Cardiac muscle cell (in vitro differentiated cells and primary cell): ENCODE measurements around the gene PRRC2B. TPM values are rescaled to one million over a fixed set of nuclear protein-coding genes. Genes with fewer than 3 reads are reported as not detected.
A peak's percentile ranks its signal among the peaks of the same experiment; 100 is the strongest.
"Not testable (repeated sequence)": the region's sequence is repeated elsewhere in the genome, so short reads cannot be mapped to it uniquely, and the experiment has no call there.

Experiments used
- DNase-seq, 2 donors: peaks; one replicate each; pipeline versions ENCODE4 v3.0.0 to v3.0.0-alpha.2; 2010 to 2017; ENCODE audit warnings: low read depth in 1 of 2, low spot score in 1 of 2
- H3K27ac ChIP-seq: fragments of 200-600 bp; sonication (generic); 2 replicates; pipeline ENCODE4 v1.5.1; 2016
- H3K27me3 ChIP-seq: fragments of 200-600 bp; sonication (generic); 2 replicates; pipeline ENCODE4 v1.6.0; 2016; ENCODE audit warnings: control low read depth
- H3K36me3 ChIP-seq: fragments of 200-600 bp; sonication (generic); 2 replicates; pipeline ENCODE4 v1.5.1; 2016; ENCODE audit warnings: control low read depth
- H3K4me1 ChIP-seq: fragments of 200-600 bp; sonication (generic); 2 replicates; pipeline ENCODE4 v1.8.1; 2017; ENCODE audit warnings: low read depth, mild to moderate bottlenecking, mixed run types
- H3K4me3 ChIP-seq: fragments of 200-600 bp; sonication (generic); 2 replicates; pipeline ENCODE4 v1.5.1; 2016; ENCODE audit warnings: mild to moderate bottlenecking
- H3K9me3 ChIP-seq: fragments of 200-600 bp; sonication (generic); 2 replicates; pipeline ENCODE4 v1.5.1; 2017; ENCODE audit warnings: low read depth, mild to moderate bottlenecking, control low read depth
- polyA plus RNA-seq: library from polyadenylated mRNA; unstranded; fragments of >200 nt; fragmentation: Nextera tagmentation; extraction: Ambion mirVana; gene quantifications from 2 replicates; pipeline ENCODE4 v1.2.1, GENCODE V29; 2016
- total RNA-seq: library from RNA; depleted of rRNA; stranded (reverse); fragments of >200 nt; gene quantifications from 2 replicates; pipeline ENCODE4 v1.2.3, GENCODE V29; 2016
- TF ChIP-seq, protein P1 (sequence below): IDR thresholded peaks from 2 replicates; pipeline ENCODE4 v1.5.1; 2012; ENCODE audit warnings: low read depth, mild to moderate bottlenecking, low read length

PRRC2B gene
- total and polyA plus RNA-seq, 2 experiments from 2014 or later, result 71.1 to 259 TPM

DNA sequence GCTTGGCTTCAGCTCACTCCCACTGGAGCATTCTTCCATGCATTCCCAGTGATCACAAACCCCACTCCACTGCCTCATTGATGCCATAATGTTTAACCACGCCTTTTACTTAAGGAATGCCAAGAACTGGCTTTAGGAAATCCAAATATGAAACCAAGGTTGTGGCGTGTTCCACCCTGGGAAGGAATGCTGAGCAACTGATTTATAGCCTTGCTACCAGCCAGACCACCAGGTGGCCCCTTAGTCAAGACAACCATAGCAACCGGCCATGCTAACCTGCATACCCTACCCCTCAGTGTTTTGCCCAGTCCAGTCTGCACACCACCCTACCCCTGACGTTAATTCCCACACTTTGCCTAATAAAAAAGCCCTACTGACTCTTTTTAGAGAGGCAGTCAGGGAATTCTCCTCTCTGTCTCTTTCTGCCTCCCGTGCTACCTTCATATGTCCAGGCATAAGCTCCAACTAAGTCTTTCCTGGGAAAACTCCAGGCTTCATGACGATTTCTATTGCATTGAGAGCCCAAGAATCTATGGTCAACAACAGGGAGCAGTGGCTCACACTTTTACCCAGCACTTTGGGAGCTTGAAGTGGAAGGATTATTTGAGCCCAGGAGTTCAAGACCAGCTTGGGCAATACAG lies 27.0 kb upstream of the PRRC2B start:
- Histone ChIP-seq H3K9me3 (no peaks in the 10 kb centered on the region), H3K4me1 (no peaks in the 10 kb centered on the region), H3K4me3 (no peak overlapping the region), H3K36me3 (no peaks in the 10 kb centered on the region), H3K27ac (peak overlapping the region; percentile 56), H3K27me3 (no peaks in the 10 kb centered on the region)
- peak; percentile 81 for DNase-seq
- TF ChIP-seq, protein P1, sequence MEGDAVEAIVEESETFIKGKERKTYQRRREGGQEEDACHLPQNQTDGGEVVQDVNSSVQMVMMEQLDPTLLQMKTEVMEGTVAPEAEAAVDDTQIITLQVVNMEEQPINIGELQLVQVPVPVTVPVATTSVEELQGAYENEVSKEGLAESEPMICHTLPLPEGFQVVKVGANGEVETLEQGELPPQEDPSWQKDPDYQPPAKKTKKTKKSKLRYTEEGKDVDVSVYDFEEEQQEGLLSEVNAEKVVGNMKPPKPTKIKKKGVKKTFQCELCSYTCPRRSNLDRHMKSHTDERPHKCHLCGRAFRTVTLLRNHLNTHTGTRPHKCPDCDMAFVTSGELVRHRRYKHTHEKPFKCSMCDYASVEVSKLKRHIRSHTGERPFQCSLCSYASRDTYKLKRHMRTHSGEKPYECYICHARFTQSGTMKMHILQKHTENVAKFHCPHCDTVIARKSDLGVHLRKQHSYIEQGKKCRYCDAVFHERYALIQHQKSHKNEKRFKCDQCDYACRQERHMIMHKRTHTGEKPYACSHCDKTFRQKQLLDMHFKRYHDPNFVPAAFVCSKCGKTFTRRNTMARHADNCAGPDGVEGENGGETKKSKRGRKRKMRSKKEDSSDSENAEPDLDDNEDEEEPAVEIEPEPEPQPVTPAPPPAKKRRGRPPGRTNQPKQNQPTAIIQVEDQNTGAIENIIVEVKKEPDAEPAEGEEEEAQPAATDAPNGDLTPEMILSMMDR, result peak; percentile 54

DNA sequence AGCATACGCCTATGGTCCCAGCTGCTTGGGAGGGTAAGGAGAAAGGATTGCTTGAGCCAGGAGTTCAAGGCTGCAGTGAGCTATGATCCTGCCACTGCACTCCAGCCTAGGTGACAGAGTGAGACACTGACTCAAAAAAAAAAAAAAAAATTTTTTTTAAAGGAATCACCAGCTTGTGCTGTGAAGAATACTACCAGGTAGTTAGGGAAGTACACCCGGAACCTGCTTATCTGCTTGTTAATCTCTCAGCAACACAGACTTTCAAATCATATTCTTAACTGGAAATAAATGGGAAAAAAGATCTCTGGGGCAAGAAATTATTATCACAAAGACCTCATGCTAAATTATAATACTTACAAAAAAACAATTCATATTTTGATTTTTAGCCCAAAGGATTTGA lies 26.4 kb upstream of the PRRC2B start:
- Histone ChIP-seq H3K4me3 (no peak overlapping the region), H3K4me1 (no peaks in the 10 kb centered on the region), H3K27me3 (no peaks in the 10 kb centered on the region), H3K36me3 (no peaks in the 10 kb centered on the region), H3K9me3 (no peaks in the 10 kb centered on the region), H3K27ac (no peak overlapping the region)
- TF ChIP-seq, protein P1, result no peak
- no peak for DNase-seq

DNA sequence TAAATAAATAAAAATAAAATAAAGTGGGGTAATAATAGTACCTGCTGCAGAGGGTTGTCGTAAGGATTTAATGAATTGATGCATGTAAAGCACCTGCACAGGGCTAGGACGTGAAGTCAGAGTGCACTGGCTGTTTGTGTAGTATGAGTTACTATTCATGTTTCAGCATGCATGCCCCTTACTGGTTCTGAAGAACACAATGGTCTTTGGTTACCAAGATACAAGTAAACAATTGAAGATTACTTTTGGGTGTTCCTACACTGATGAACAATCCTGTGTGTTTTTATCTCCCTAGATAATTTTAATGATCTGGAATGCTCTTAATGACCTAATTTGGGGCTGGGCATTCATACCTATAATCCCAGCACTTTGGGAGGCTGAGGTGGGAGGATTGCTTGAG lies 23.2 kb upstream of the PRRC2B start:
- H3K9me3 ChIP-seq, result no peaks in the 10 kb centered on the region

DNA sequence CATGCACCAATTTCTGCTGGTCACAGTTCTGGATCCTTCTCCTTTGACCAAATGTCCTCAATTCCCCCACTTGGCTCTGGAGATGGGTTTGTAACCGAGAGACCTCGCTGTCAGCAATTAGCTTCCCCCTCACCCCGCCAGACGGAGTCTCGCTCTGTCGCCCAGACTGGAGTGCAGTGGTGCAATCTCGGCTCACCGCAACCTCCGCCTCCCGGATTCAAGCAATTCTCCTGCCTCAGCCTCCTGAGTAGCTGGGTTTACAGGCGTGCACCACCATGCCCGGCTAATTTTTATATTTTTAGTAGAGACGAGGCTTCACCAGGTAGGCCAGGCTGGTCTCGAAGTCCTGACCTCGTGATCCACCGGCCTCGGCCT lies 21.3 kb upstream of the PRRC2B start:
- Histone ChIP-seq H3K27ac (peak overlapping the region; percentile 88), H3K4me3 (peak overlapping the region; percentile 42)
- not testable (repeated sequence) for H3K4me1 ChIP-seq, H3K9me3 ChIP-seq, H3K27me3 ChIP-seq, DNase-seq, H3K36me3 ChIP-seq

More for the DNA sequence above, 23.2 kb upstream of the PRRC2B start:
- H3K4me1 ChIP-seq, result no peaks in the 10 kb centered on the region
- TF ChIP-seq, protein P1, result no peak
- no peaks in the 10 kb centered on the region for H3K36me3 ChIP-seq
- no peak overlapping the region for H3K27ac ChIP-seq
- H3K4me3 ChIP-seq, result no peak overlapping the region
- H3K27me3 ChIP-seq, result no peaks in the 10 kb centered on the region
- DNase-seq, result no peak

DNA sequence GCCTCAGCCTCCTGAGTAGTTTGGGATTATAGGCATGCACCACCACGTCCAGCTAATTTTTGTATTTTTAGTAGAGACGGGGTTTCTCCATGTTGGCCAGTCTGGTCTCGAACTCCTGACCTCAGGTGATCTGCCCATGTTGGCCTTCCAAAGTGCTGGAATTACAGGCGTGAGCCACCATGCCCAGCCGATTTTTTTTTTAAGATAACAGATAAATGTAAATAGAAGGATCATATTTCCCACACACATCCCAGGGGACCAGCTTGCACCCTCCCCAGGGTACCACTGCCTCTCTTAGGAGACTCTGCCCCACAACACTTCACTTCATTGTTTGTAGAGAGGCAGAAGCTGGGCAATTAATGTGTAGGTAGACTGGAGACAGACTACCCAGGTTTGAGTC lies 19.2 kb upstream of the PRRC2B start:
- H3K36me3 ChIP-seq, H3K27me3 ChIP-seq, H3K4me3 ChIP-seq, H3K4me1 ChIP-seq, H3K9me3 ChIP-seq, H3K27ac ChIP-seq, DNase-seq: not testable (repeated sequence)

DNA sequence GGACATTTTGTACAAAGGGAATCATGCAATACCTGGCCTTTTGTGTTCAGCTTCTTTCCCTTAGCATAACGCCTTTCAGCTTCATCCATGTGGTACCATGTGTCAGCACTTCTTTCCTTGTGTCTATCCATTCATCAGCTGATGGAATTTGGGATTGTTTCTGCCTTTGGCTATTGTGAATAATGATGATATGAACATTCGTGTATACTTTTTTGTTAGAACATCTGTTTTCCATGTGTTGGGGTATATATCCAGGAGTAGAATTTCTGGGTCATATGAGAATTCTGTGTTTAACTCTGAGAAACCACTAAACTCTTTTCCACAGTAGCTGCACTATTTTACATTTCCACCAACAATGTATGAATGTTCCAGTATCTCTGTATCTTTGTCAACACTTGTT lies 14.8 kb upstream of the PRRC2B start:
- Histone ChIP-seq H3K4me1 (peaks cover 20% of the 10 kb centered on the region), H3K27me3 (no peaks in the 10 kb centered on the region), H3K36me3 (no peaks in the 10 kb centered on the region), H3K9me3 (no peaks in the 10 kb centered on the region), H3K27ac (no peak overlapping the region), H3K4me3 (no peak overlapping the region)
- TF ChIP-seq, protein P1, result no peak
- no peak for DNase-seq
